Measurements from ENCODE around the gene CHSY1. TPM values are rescaled to one million over a fixed set of nuclear protein-coding genes. Genes with fewer than 3 reads are reported as not detected.

Gene CHSY1
- total and polyA plus RNA-seq, 10 of the 15 experiments (the other 5 are each of a cell fraction or from before 2014, with no cell fraction given): 1.4 to 31.2 (median 10.5) TPM

DNA sequence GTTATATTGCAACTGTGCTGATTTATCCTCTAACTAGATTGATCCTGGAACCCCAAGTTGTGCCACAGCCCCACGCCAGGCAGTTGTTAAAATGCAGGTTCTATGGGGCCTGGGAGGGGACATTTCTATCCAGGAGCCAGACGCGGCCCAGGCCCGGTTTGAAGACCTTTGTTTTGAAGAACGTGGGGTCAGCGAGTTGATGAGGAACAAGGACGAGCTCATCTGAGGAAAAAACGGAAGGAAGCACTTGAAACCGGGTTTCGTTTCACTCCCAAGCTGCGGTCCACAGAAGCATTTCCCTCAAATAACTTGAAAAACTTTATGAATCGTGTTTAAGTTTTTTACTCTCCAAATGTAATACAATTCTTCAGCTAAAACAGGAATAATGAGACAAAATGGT lies 76.4 kb downstream of the CHSY1 start:
- Histone ChIP-seq H3K4me3 (no peak overlapping the region), H3K9me3 (replicated peaks; ENCODE audit: control insufficient read depth, insufficient read depth, low read length) (no peaks in the 10 kb centered on the region; the same call in 2 of the 3 replicates), H3K4me2 (ENCODE audit: control insufficient read depth, insufficient read depth) (no peak overlapping the region), H3K27me3 (replicated peaks in 1 of 2; ENCODE audit: control insufficient read depth in 2 of 2, insufficient read depth in 2 of 2, low read length in 1 of 2) (no peaks in the 10 kb centered on the region), H3K27ac (ENCODE audit: control insufficient read depth, insufficient read depth) (no peak overlapping the region), H4K20me1 (ENCODE audit: control insufficient read depth, insufficient read depth) (no peaks in the 10 kb centered on the region), H2AFZ (ENCODE audit: control insufficient read depth, low read depth, low read length) (no peak overlapping the region), H3K9ac (ENCODE audit: control insufficient read depth, insufficient read depth, low read length) (no peak overlapping the region), H3K36me3 (ENCODE audit: control insufficient read depth in 2 of 2, insufficient read depth in 2 of 2, low read length in 1 of 2) (peaks cover 7 to 17% of the 10 kb centered on the region in 2 experiments), H3K79me2 (ENCODE audit: control insufficient read depth, insufficient read depth, low read length) (no peaks in the 10 kb centered on the region), H3K4me1 (ENCODE audit: control insufficient read depth, insufficient read depth, low read length) (peaks cover 4% of the 10 kb centered on the region; the same call in 1 of the 2 replicates)
- ATAC-seq (no peak), DNase-seq (ENCODE audit: low read depth, low spot score) (no peak), FAIRE-seq (no peak)
- BruUV-seq (replicated peaks): no TSS peak
- ChIA-PET SMC1A (ENCODE audit: uncharacterized antibody, unreplicated experiment) (interaction anchor here (0.9 to 1.4 kb wide), 3 partner anchors 15 to 52 kb away, joined by 3 to 5 read pairs (median 3); no protein-coding TSS in a partner anchor), RAD21 (ENCODE audit: unreplicated experiment) (interaction anchor here (1.0 to 1.2 kb wide), 2 partner anchors 10 to 85 kb away, joined by 3 read pairs; no protein-coding TSS in a partner anchor), POLR2A (no interaction called here), CTCF (interaction anchor here (0.8 to 1.1 kb wide), 3 partner anchors 9 to 19 kb away, joined by 3 read pairs; no protein-coding TSS in a partner anchor)
- in situ Hi-C loops (cut with MboI): no loop called here
- intact Hi-C loops (cut with micrococcal nuclease; ENCODE audit: unreplicated experiment): no loop called here
- TF ChIP-seq TBL1XR1 (IDR thresholded peaks at IDR 0.05; ENCODE audit: low read depth, low read length) (no peak), ATF7 (IDR thresholded peaks at IDR 0.05; ENCODE audit: low read depth) (no peak), BRCA1 (IDR thresholded peaks at IDR 0.05; ENCODE audit: low read depth, low read length) (no peak), PAX8 (IDR thresholded peaks at IDR 0.05) (no peak), FOXK2 (IDR thresholded peaks at IDR 0.05) (no peak), GATAD2B (conservative IDR thresholded peaks at IDR 0.05; ENCODE audit: low read depth) (no peak), MEF2A (IDR thresholded peaks at IDR 0.05; ENCODE audit: insufficient read depth, low read depth, low read length) (no peak)
- TF ChIP-seq, protein P1, sequence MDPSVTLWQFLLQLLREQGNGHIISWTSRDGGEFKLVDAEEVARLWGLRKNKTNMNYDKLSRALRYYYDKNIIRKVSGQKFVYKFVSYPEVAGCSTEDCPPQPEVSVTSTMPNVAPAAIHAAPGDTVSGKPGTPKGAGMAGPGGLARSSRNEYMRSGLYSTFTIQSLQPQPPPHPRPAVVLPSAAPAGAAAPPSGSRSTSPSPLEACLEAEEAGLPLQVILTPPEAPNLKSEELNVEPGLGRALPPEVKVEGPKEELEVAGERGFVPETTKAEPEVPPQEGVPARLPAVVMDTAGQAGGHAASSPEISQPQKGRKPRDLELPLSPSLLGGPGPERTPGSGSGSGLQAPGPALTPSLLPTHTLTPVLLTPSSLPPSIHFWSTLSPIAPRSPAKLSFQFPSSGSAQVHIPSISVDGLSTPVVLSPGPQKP (IDR thresholded peaks at IDR 0.05; ENCODE audit: low read depth, low read length): no peak
- TF ChIP-seq, protein P2, sequence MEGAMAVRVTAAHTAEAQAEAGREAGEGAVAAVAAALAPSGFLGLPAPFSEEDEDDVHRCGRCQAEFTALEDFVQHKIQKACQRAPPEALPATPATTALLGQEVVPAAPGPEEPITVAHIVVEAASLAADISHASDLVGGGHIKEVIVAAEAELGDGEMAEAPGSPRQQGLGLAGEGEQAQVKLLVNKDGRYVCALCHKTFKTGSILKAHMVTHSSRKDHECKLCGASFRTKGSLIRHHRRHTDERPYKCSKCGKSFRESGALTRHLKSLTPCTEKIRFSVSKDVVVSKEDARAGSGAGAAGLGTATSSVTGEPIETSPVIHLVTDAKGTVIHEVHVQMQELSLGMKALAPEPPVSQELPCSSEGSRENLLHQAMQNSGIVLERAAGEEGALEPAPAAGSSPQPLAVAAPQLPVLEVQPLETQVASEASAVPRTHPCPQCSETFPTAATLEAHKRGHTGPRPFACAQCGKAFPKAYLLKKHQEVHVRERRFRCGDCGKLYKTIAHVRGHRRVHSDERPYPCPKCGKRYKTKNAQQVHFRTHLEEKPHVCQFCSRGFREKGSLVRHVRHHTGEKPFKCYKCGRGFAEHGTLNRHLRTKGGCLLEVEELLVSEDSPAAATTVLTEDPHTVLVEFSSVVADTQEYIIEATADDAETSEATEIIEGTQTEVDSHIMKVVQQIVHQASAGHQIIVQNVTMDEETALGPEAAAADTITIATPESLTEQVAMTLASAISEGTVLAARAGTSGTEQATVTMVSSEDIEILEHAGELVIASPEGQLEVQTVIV (IDR thresholded peaks at IDR 0.05; ENCODE audit: borderline replicate concordance, partially characterized antibody): no peak
- WGBS (ENCODE audit: insufficient coverage, insufficient replicate concordance, low lambda C conversion rate, missing lambda C conversion rate): 65% methylated on average over 12 of the region's 12 CpGs

Data from GM12878 (cell line).